Esophagus squamous epithelium (tissue), 4 donors: Measurements from ENCODE around the gene MAOB.

Experiments used
- CTCF ChIP-seq, 6 experiments: fragments of 450-650 bp in 4 of 6; fragments of 200-600 bp in 2 of 6; sonication (generic) in 2 of 6; IDR thresholded peaks; one replicate each; pipeline ENCODE4 v1.5.1; 2016 to 2019; ENCODE audit warnings: antibody characterized with exemption in 6 of 6, mild to moderate bottlenecking in 4 of 6, moderate library complexity in 4 of 6
- POLR2A ChIP-seq, 4 donors: fragments of 450-650 bp; IDR thresholded peaks; one replicate each; pipeline ENCODE4 v1.6.1; 2017; ENCODE audit warnings: antibody characterized with exemption in 4 of 4, mild to moderate bottlenecking in 4 of 4, moderate library complexity in 3 of 4

- no peak for TF ChIP-seq CTCF (IDR thresholded peaks at IDR 0.05)
- no peak for TF ChIP-seq POLR2A (IDR thresholded peaks at IDR 0.05)
Observed at GRCh38 chrX:43744284-43744683, 138.0 kb downstream of the MAOB start.
